B cell (primary cell): Measurements from ENCODE around the gene LUC7L. TPM values are rescaled to one million over a fixed set of nuclear protein-coding genes. Genes with fewer than 3 reads are reported as not detected.
A peak's percentile ranks its signal among the peaks of the same experiment; 100 is the strongest.

Experiments
- ATAC-seq: fragments of 200-7000 bp; cut with Tn5 transposase; one replicate; pipeline ENCODE4 v1.10.0; 2021; ENCODE audit warnings: low read depth, mild to moderate bottlenecking, moderate number of reproducible peaks, moderate library complexity
- CTCF ChIA-PET: fragments of 350-600 bp; sonication (Branson Sonifier 250); formaldehyde crosslinking; loops from one replicate; lab custom pipeline; 2021; ENCODE audit warnings: antibody characterized with exemption, inconsistent platforms; lab: Charles Lee
- POLR2A ChIA-PET: fragments of 350-600 bp; sonication (Branson Sonifier 250); formaldehyde crosslinking; loops from one replicate; lab custom pipeline; 2021; ENCODE audit warnings: antibody characterized with exemption; lab: Charles Lee
- DNase-seq: peaks from one replicate; pipeline ENCODE4 v3.0.0; 2013
- H2AFZ ChIP-seq: 2 replicates; pipeline ENCODE4 v1.6.1; 2012; ENCODE audit warnings: mild to moderate bottlenecking, low read depth, low read length; ENCODE audit not compliant: insufficient read depth, poor library complexity, severe bottlenecking
- H3K27ac ChIP-seq, 2 donors: 1 replicate in 1 of 2; 2 replicates in 1 of 2; pipeline ENCODE4 v1.5.1; 2012 to 2013; ENCODE audit warnings: low read length in 2 of 2, mild to moderate bottlenecking in 2 of 2, moderate library complexity in 1 of 2
- H3K27me3 ChIP-seq, 4 experiments: fragments of 200-600 bp in 1 of 4; sonication (generic) in 1 of 4; replicated peaks in 1 of 4; 1 replicate in 2 of 4; 2 replicates in 2 of 4; pipeline versions ENCODE4 v1.6.1 to v1.7.0; 2013 to 2016; ENCODE audit warnings: low read length in 3 of 4, mild to moderate bottlenecking in 2 of 4, mixed read lengths in 1 of 4, moderate library complexity in 1 of 4; ENCODE audit not compliant: insufficient read depth in 4 of 4, control insufficient read depth in 3 of 4; ENCODE audit errors: control extremely low read depth in 1 of 4
- H3K36me3 ChIP-seq, 2 experiments: replicated peaks in 1 of 2; 1 replicate in 1 of 2; 2 replicates in 1 of 2; pipeline versions ENCODE4 v1.6.1 to v1.7.1; 2013; ENCODE audit warnings: low read length in 1 of 2; ENCODE audit not compliant: insufficient read depth in 2 of 2, control insufficient read depth in 1 of 2; ENCODE audit errors: control extremely low read depth in 1 of 2, extremely low read depth in 1 of 2
- H3K4me1 ChIP-seq, 2 donors: fragments of 200-600 bp in 1 of 2; sonication (generic) in 1 of 2; 1 replicate in 1 of 2; 2 replicates in 1 of 2; pipeline versions ENCODE4 v1.5.1 to v1.6.1; 2013 to 2017; ENCODE audit warnings: low read length in 2 of 2; ENCODE audit not compliant: control insufficient read depth in 2 of 2, insufficient read depth in 2 of 2
- H3K4me2 ChIP-seq: replicated peaks from 2 replicates; pipeline ENCODE3; 2012; ENCODE audit warnings: mild to moderate bottlenecking, low read depth, low read length; ENCODE audit not compliant: poor library complexity, severe bottlenecking
- H3K4me3 ChIP-seq, 5 experiments: fragments of 200-600 bp in 1 of 5; sonication (generic) in 1 of 5; 1 replicate in 3 of 5; 2 replicates in 2 of 5; pipeline versions ENCODE4 v1.5.1 to v1.7.0; 2011 to 2016; ENCODE audit warnings: low read length in 4 of 5, mild to moderate bottlenecking in 4 of 5, low read depth in 2 of 5, control low read depth in 1 of 5, moderate library complexity in 1 of 5; ENCODE audit not compliant: insufficient read depth in 1 of 5; ENCODE audit errors: control extremely low read depth in 1 of 5, extremely low read depth in 1 of 5
- H3K79me2 ChIP-seq: fragments of 200-600 bp; sonication (generic); one replicate; pipeline ENCODE4 v1.6.0; 2016; ENCODE audit warnings: low read length; ENCODE audit not compliant: control insufficient read depth, insufficient read depth
- H3K9ac ChIP-seq: fragments of 200-600 bp; sonication (generic); 2 replicates; pipeline ENCODE4 v1.6.1; 2017; ENCODE audit warnings: mild to moderate bottlenecking, low read length, moderate library complexity
- H3K9me3 ChIP-seq, 3 donors: one replicate each; pipeline versions ENCODE4 v1.6.1 to v1.7.1; 2013; ENCODE audit warnings: low read length in 2 of 3; ENCODE audit not compliant: control insufficient read depth in 2 of 3, insufficient read depth in 1 of 3; ENCODE audit errors: control extremely low read depth in 1 of 3
- H4K20me1 ChIP-seq: 2 replicates; pipeline ENCODE4 v1.6.0; 2012; ENCODE audit warnings: mild to moderate bottlenecking, low read length; ENCODE audit not compliant: insufficient read depth, control insufficient read depth, poor library complexity, severe bottlenecking
- H3K27ac Mint-ChIP-seq: one replicate; pipeline ENCODE4 v1.8.0; 2021; ENCODE audit warnings: mixed read lengths
- H3K27me3 Mint-ChIP-seq: one replicate; pipeline ENCODE4 v1.8.0; 2021; ENCODE audit warnings: mixed read lengths
- H3K4me1 Mint-ChIP-seq: one replicate; pipeline ENCODE4 v1.8.0; 2021; ENCODE audit warnings: mixed read lengths
- H3K4me3 Mint-ChIP-seq: one replicate; pipeline ENCODE4 v1.8.0; 2021; ENCODE audit warnings: mixed read lengths
- H3K9me3 Mint-ChIP-seq: one replicate; pipeline ENCODE4 v1.8.0; 2022; ENCODE audit warnings: mixed read lengths; ENCODE audit not compliant: insufficient read depth
- CTCF ChIP-seq: fragments of 200-600 bp; IDR thresholded peaks from one replicate; pipeline ENCODE4 v1.8.0; 2022; ENCODE audit warnings: antibody characterized with exemption, mild to moderate bottlenecking
- EZH2 ChIP-seq: IDR thresholded peaks from 2 replicates; pipeline ENCODE4 v1.6.1; 2012; ENCODE audit warnings: borderline replicate concordance, low read depth, mild to moderate bottlenecking, moderate library complexity, low read length; ENCODE audit not compliant: insufficient read depth, poor library complexity, severe bottlenecking
- WGBS: methylation state at CpG from one replicate; pipeline ENCODE4 v1.1.5; 2013; ENCODE audit warnings: missing lambda C conversion rate; ENCODE audit not compliant: insufficient coverage; 5-methylcytosine and 5-hydroxymethylcytosine counted together
- intact Hi-C: fragments of 100-400 bp; cut with micrococcal nuclease; formaldehyde crosslinking; loops from one replicate; pipeline ENCODE4 v1.10.0; 2022
- polyA plus RNA-seq: library from polyadenylated mRNA; depleted of rRNA; stranded (reverse); fragments of >200 nt; gene quantifications from 2 replicates; pipeline ENCODE4 v1.2.3, GENCODE V29; 2012
- total RNA-seq, 2 donors: library from RNA; stranded (reverse); fragments of 120-200 nt in 1 of 2; gene quantifications; 1 replicate in 1 of 2; 2 replicates in 1 of 2; pipeline versions ENCODE4 v1.2.3 to v1.2.4, GENCODE V29; 2013 to 2022

Gene LUC7L
- total and polyA plus RNA-seq, 2 donors (not counting 1 experiment from before 2014, with no cell fraction given), result 148 to 181 TPM

DNA sequence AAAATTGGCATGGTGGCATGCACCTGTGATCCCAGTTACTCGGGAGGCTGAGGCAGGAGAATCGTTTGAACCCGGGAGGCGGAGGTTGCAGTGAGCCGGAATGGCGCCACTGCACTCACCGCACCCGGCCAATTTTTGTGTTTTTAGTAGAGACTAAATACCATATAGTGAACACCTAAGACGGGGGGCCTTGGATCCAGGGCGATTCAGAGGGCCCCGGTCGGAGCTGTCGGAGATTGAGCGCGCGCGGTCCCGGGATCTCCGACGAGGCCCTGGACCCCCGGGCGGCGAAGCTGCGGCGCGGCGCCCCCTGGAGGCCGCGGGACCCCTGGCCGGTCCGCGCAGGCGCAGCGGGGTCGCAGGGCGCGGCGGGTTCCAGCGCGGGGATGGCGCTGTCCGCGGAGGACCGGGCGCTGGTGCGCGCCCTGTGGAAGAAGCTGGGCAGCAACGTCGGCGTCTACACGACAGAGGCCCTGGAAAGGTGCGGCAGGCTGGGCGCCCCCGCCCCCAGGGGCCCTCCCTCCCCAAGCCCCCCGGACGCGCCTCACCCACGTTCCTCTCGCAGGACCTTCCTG is 49.1 kb downstream of the LUC7L start, which contains the start of gene HBQ1:
TSS of gene HBQ1 (plus strand) at position 359 of the 575 bp plus-strand sequence. CDS start at position 387, 28 bp downstream.
- Histone ChIP-seq H3K79me2 (no peaks in the 10 kb centered on the region), H3K4me1 (peaks cover 14 to 22% of the 10 kb centered on the region in 2 donors), H3K4me2 (peak within 1 kb of the TSS; percentile 94), H3K4me3 (peak within 1 kb of the TSS in 4 of 5 experiments; percentile 23 to 46 (median 38)), H3K9ac (peak within 1 kb of the TSS; percentile 58), H3K36me3 (no peaks in the 10 kb centered on the region), H2AFZ (peak within 1 kb of the TSS; percentile 70), H3K9me3 (peaks cover 0 to 4% (median 0%) of the 10 kb centered on the region in 3 donors), H4K20me1 (no peaks in the 10 kb centered on the region), H3K27ac (no peak within 1 kb of the TSS), H3K27me3 (peaks cover 0 to 43% (median 25%) of the 10 kb centered on the region in 4 experiments)
- no peaks in the 10 kb centered on the region for H3K9me3 Mint-ChIP-seq
- TF ChIP-seq EZH2 (no peak), CTCF (peak; percentile 63)
- no peak for ATAC-seq
- intact Hi-C loops, result loop anchor here (2.0 kb wide), 1 partner anchor 41 kb away; the partner anchor contains the start of gene NPRL3
- no peak within 1 kb of the TSS for H3K27ac Mint-ChIP-seq
- H3K4me1 Mint-ChIP-seq, result peaks cover 17% of the 10 kb centered on the region
- peak; percentile 54 for DNase-seq
- H3K4me3 Mint-ChIP-seq, result peak within 1 kb of the TSS; percentile 45
- H3K27me3 Mint-ChIP-seq, result peaks cover 24% of the 10 kb centered on the region
- POLR2A ChIA-PET, result interaction anchor here (0.6 kb wide), 2 partner anchors 20 to 21 kb away, joined by 5 to 13 read pairs; no protein-coding TSS in a partner anchor
- WGBS, result 6% methylated on average over 48 of the region's 59 CpGs
- CTCF ChIA-PET, result interaction anchor here (0.8 to 4.1 kb wide), 4 partner anchors 63 to 115 kb away, joined by 3 to 34 read pairs (median 12); no protein-coding TSS in a partner anchor
